HepG2 (cell line): ENCODE data around the gene S100A5. TPM values are rescaled to one million over a fixed set of nuclear protein-coding genes. Genes with fewer than 3 reads are reported as not detected.

Source experiments
- ASH2L ChIP-seq: fragments of 300-600, 200-600 bp; sonication (generic); IDR thresholded peaks from 2 replicates; pipeline ENCODE4 v1.7.0; 2017; ENCODE audit warnings: low read depth, mild to moderate bottlenecking, moderate library complexity, mixed read lengths, low read length; ENCODE audit not compliant: insufficient read length
- CENPX ChIP-seq: sonication (generic); formaldehyde crosslinking; IDR thresholded peaks from 2 replicates; pipeline ENCODE4 v1.9.0; 2021; ENCODE audit warnings: mild to moderate bottlenecking, missing genetic modification reagents, moderate library complexity
- CHD4 ChIP-seq: fragments of 200-600 bp; sonication (generic); IDR thresholded peaks from 2 replicates; pipeline ENCODE4 v1.7.0; 2017; ENCODE audit warnings: mild to moderate bottlenecking, low read length, borderline replicate concordance
- FOXA1 ChIP-seq, 2 experiments: fragments of 450-650 bp in 1 of 2; sonication (generic) in 1 of 2; formaldehyde crosslinking in 1 of 2; IDR thresholded peaks; 2 replicates each; pipeline versions ENCODE4 v1.4.0 to v1.6.1; 2016 to 2020; ENCODE audit warnings: missing genetic modification reagents in 1 of 2
- FOXO4 ChIP-seq: sonication (generic); formaldehyde crosslinking; conservative IDR thresholded peaks from 2 replicates; pipeline ENCODE4 v1.8.1; 2023; ENCODE audit warnings: missing genetic modification reagents
- KDM6A ChIP-seq: IDR thresholded peaks from 2 replicates; pipeline ENCODE4 v1.6.1; 2016; ENCODE audit warnings: low read depth
- PHF21A ChIP-seq: sonication (generic); formaldehyde crosslinking; IDR thresholded peaks from 2 replicates; pipeline ENCODE4 v1.5.0; 2020; ENCODE audit warnings: mild to moderate bottlenecking, missing genetic modification reagents
- RFX1 ChIP-seq: fragments of 450-650 bp; IDR thresholded peaks from 2 replicates; pipeline ENCODE4 v1.6.1; 2017
- SETDB1 ChIP-seq: sonication (generic); formaldehyde crosslinking; IDR thresholded peaks from 2 replicates; pipeline ENCODE4 v1.5.1; 2020; ENCODE audit warnings: missing genetic modification reagents, mild to moderate bottlenecking, borderline replicate concordance
- SNAPC4 ChIP-seq: sonication (generic); formaldehyde crosslinking; IDR thresholded peaks from 2 replicates; pipeline ENCODE4 v1.4.0; 2020; ENCODE audit warnings: mild to moderate bottlenecking, missing genetic modification reagents
- THRA ChIP-seq: sonication (generic); formaldehyde crosslinking; IDR thresholded peaks from 2 replicates; pipeline ENCODE4 v1.4.0; 2020; ENCODE audit warnings: missing genetic modification reagents, borderline replicate concordance
- ZBTB46 ChIP-seq: sonication (generic); formaldehyde crosslinking; IDR thresholded peaks from 2 replicates; pipeline ENCODE4 v1.4.0; 2020; ENCODE audit warnings: mild to moderate bottlenecking, missing genetic modification reagents, borderline replicate concordance
- ZEB1 ChIP-seq: IDR thresholded peaks from 2 replicates; pipeline ENCODE4 v1.6.1; 2012; ENCODE audit warnings: mild to moderate bottlenecking, low read depth, inconsistent platforms; ENCODE audit not compliant: insufficient replicate concordance
- ZNF24 ChIP-seq: fragments of 450-650 bp; IDR thresholded peaks from 2 replicates; pipeline ENCODE4 v1.6.1; 2017; ENCODE audit warnings: antibody characterized with exemption, mild to moderate bottlenecking
- ZNF282 ChIP-seq: fragments of 450-650 bp; IDR thresholded peaks from 2 replicates; pipeline ENCODE4 v1.6.1; 2018; ENCODE audit not compliant: partially characterized antibody
- ZNF292 ChIP-seq: sonication (generic); formaldehyde crosslinking; IDR thresholded peaks from 2 replicates; pipeline ENCODE4 v1.8.1; 2022; ENCODE audit warnings: mild to moderate bottlenecking, low read depth, missing genetic modification reagents, borderline replicate concordance
- ZNF33A ChIP-seq: sonication (generic); formaldehyde crosslinking; IDR thresholded peaks from 2 replicates; pipeline ENCODE4 v1.5.1; 2020; ENCODE audit warnings: missing genetic modification reagents, mild to moderate bottlenecking, moderate library complexity, borderline replicate concordance
- ZNF563 ChIP-seq: sonication (generic); formaldehyde crosslinking; IDR thresholded peaks from 2 replicates; pipeline ENCODE4 v1.8.0; 2022; ENCODE audit warnings: mild to moderate bottlenecking, moderate library complexity, missing genetic modification reagents
- ZNF775 ChIP-seq: sonication (generic); formaldehyde crosslinking; IDR thresholded peaks from 2 replicates; pipeline ENCODE4 v1.4.0; 2020; ENCODE audit warnings: missing genetic modification reagents, mild to moderate bottlenecking, moderate library complexity, borderline replicate concordance
- ZNF782 ChIP-seq: sonication (generic); formaldehyde crosslinking; IDR thresholded peaks from 2 replicates; pipeline ENCODE4 v1.4.0; 2020; ENCODE audit warnings: missing genetic modification reagents, mild to moderate bottlenecking, borderline replicate concordance
- ZSCAN30 ChIP-seq: sonication (generic); formaldehyde crosslinking; IDR thresholded peaks from 2 replicates; pipeline ENCODE4 v1.5.0; 2020; ENCODE audit warnings: mild to moderate bottlenecking, missing genetic modification reagents
- ZZZ3 ChIP-seq: sonication (generic); formaldehyde crosslinking; IDR thresholded peaks from 2 replicates; pipeline ENCODE4 v1.4.0; 2020; ENCODE audit warnings: missing genetic modification reagents, mild to moderate bottlenecking, borderline replicate concordance
- polyA plus RNA-seq, 8 experiments: library from polyadenylated mRNA; depleted of rRNA in 3 of 8; stranded (reverse) in 7 of 8; unstranded in 1 of 8; fragments of >200 nt; fragmentation: Illumina TruSeq in 4 of 8; extraction: Trizol in 4 of 8; gene quantifications; 2 replicates each; pipeline versions ENCODE4 v1.2.1 to v1.2.3, GENCODE V29; 2011 to 2016; ENCODE audit warnings: low read depth in 4 of 8, missing spikeins in 1 of 8, mixed read lengths in 1 of 8; ENCODE audit not compliant: insufficient read depth in 1 of 8
- total RNA-seq, 5 experiments: library from RNA; depleted of rRNA; stranded (reverse); fragments of >200 nt; fragmentation: Illumina TruSeq; extraction: Trizol; gene quantifications; 2 replicates each; pipeline ENCODE4 v1.2.3, GENCODE V29; 2016; ENCODE audit warnings: low read depth in 1 of 5

The S100A5 gene
- total and polyA plus RNA-seq, 2 of the 13 experiments (the other 11 are each of a cell fraction or from before 2014, with no cell fraction given), result not detected

GRCh38 chr1:153572569-153573015, 31.9 kb upstream of the S100A5 start (continued):
- TF ChIP-seq ZNF282 (no peak), ZZZ3 (CRISPR knock-in tag) (no peak), CENPX (CRISPR knock-in tag) (no peak), FOXO4 (no peak), KDM6A (CRISPR knock-in tag) (no peak), ZEB1 (no peak), ZNF292 (CRISPR knock-in tag) (no peak), ZNF24 (no peak), ZSCAN30 (CRISPR knock-in tag) (no peak), SNAPC4 (CRISPR knock-in tag) (no peak), SETDB1 (CRISPR knock-in tag) (no peak), ASH2L (no peak), THRA (CRISPR knock-in tag) (0 out of 2 replicates have a peak, but pooled peaks have one; percentile 14), FOXA1 (IDR thresholded peaks at IDR 0.05) (no peak), FOXA1 (CRISPR knock-in tag; IDR thresholded peaks at IDR 0.05) (no peak), ZNF782 (CRISPR knock-in tag) (no peak), ZNF563 (no peak), CHD4 (no peak), RFX1 (no peak), PHF21A (CRISPR knock-in tag) (no peak), ZBTB46 (CRISPR knock-in tag) (no peak), ZNF775 (CRISPR knock-in tag) (no peak), ZNF33A (CRISPR knock-in tag) (no peak)
